K562 (cell line): ENCODE measurements around the gene DRC3. TPM values are rescaled to one million over a fixed set of nuclear protein-coding genes. Genes with fewer than 3 reads are reported as not detected.
A peak's percentile ranks its signal among the peaks of the same experiment; 100 is the strongest.

Source experiments
- ATAC-seq: fragments of 200-7000 bp; cut with Tn5 transposase; 3 replicates; pipeline ENCODE4 v1.9.1; 2020; ENCODE audit warnings: moderate library complexity
- BruUV-seq: library from RNA; stranded (reverse); fragments of 400-500 nt; replicated peaks from 2 replicates; lab custom pipeline; 2021; lab: Mats Ljungman, UMichigan
- CTCF ChIA-PET: fragments of 300-600 bp; formaldehyde crosslinking; extraction: SDS; loops from one replicate; lab custom pipeline; 2021; ENCODE audit warnings: low intra/inter-chr PET ratio; lab: Yijun Ruan, JAX
- POLR2A ChIA-PET: fragments of 300-600, 350-650 bp; sonication (Branson Sonifier 250); formaldehyde crosslinking; extraction: SDS; loops from one replicate; lab custom pipeline; 2021; ENCODE audit warnings: antibody characterized with exemption, inconsistent platforms; lab: Yijun Ruan, JAX
- DNase-seq, 4 experiments: peaks; one replicate each; pipeline versions ENCODE4 v3.0.0 to v3.0.0-alpha.2; 2011 to 2018; ENCODE audit warnings: low spot score in 3 of 4, mixed read lengths in 3 of 4; ENCODE audit errors: extremely low read depth in 1 of 4
- FAIRE-seq: peaks from 2 replicates; lab custom pipeline; 2011; peaks lifted over from hg19 to GRCh38; lab: Jason Lieb, UNC
- H2AFZ ChIP-seq: 2 replicates; pipeline ENCODE4 v1.6.0; 2011; ENCODE audit warnings: low read depth, low read length, control low read depth, inconsistent platforms
- H3K27ac ChIP-seq: fragments of 200-600 bp; 3 replicates; pipeline ENCODE4 v1.8.0; 2011; ENCODE audit warnings: low read depth, mild to moderate bottlenecking, control low read depth, inconsistent platforms, low read length, moderate library complexity, mixed read lengths; ENCODE audit errors: extremely low read depth
- H3K27me3 ChIP-seq, 2 experiments: fragments of 300-600 bp in 1 of 2; 2 replicates in 1 of 2; 3 replicates in 1 of 2; pipeline versions ENCODE4 v1.6.0 to v1.8.0; 2011; ENCODE audit warnings: inconsistent platforms in 2 of 2, low read length in 2 of 2, mild to moderate bottlenecking in 1 of 2, mixed read lengths in 1 of 2, moderate library complexity in 1 of 2; ENCODE audit not compliant: control insufficient read depth in 2 of 2, insufficient read depth in 2 of 2
- H3K36me3 ChIP-seq: fragments of 300-600 bp; 3 replicates; pipeline ENCODE4 v1.8.0; 2011; ENCODE audit warnings: mild to moderate bottlenecking, low read length, inconsistent platforms; ENCODE audit not compliant: control insufficient read depth, insufficient read depth
- H3K4me1 ChIP-seq, 2 experiments: fragments of 200-600 bp in 1 of 2; replicated peaks in 1 of 2; 2 replicates in 1 of 2; 3 replicates in 1 of 2; pipeline versions ENCODE4 v1.5.1 to v1.8.0; 2011; ENCODE audit warnings: inconsistent platforms in 2 of 2, low read length in 2 of 2, mild to moderate bottlenecking in 1 of 2, mixed read lengths in 1 of 2, moderate library complexity in 1 of 2; ENCODE audit not compliant: control insufficient read depth in 2 of 2, insufficient read depth in 2 of 2
- H3K4me2 ChIP-seq: 2 replicates; pipeline ENCODE4 v1.6.1; 2011; ENCODE audit warnings: low read length, control low read depth, inconsistent platforms, mixed read lengths; ENCODE audit not compliant: insufficient read depth
- H3K4me3 ChIP-seq: fragments of 200-600 bp; sonication (generic), shearing (Covaris generic); 2 replicates; pipeline ENCODE4 v1.5.1; 2016; ENCODE audit warnings: control low read depth, inconsistent platforms
- H3K79me2 ChIP-seq: fragments of 200-600 bp; 3 replicates; pipeline ENCODE4 v1.8.0; 2011; ENCODE audit warnings: low read length, inconsistent platforms; ENCODE audit not compliant: control insufficient read depth, insufficient read depth
- H3K9ac ChIP-seq, 2 experiments: 2 replicates each; pipeline versions ENCODE4 v1.6.0 to v1.6.1; 2011; ENCODE audit warnings: low read depth in 2 of 2, low read length in 2 of 2, control low read depth in 1 of 2, inconsistent platforms in 1 of 2, mild to moderate bottlenecking in 1 of 2, mixed read lengths in 1 of 2; ENCODE audit not compliant: insufficient read depth in 1 of 2
- H3K9me1 ChIP-seq: one replicate; pipeline ENCODE4 v1.6.0; 2011; ENCODE audit warnings: inconsistent platforms, mild to moderate bottlenecking, low read length, moderate library complexity; ENCODE audit not compliant: control insufficient read depth, insufficient read depth
- H3K9me3 ChIP-seq: replicated peaks from 2 replicates; pipeline ENCODE4 v1.5.1; 2011; ENCODE audit warnings: low read depth, low read length, inconsistent platforms; ENCODE audit not compliant: control insufficient read depth, insufficient read depth
- H4K20me1 ChIP-seq: replicated peaks from 2 replicates; pipeline ENCODE4 v1.6.1; 2011; ENCODE audit warnings: low read length, inconsistent platforms, mixed read lengths; ENCODE audit not compliant: control insufficient read depth, insufficient read depth
- FOXM1 ChIP-seq, 2 experiments: fragments of 450-650 bp in 1 of 2; sonication (generic) in 1 of 2; formaldehyde crosslinking in 1 of 2; IDR thresholded peaks; 2 replicates each; pipeline versions ENCODE4 v1.6.1 to v1.9.0; 2017 to 2022; ENCODE audit warnings: low read depth in 2 of 2, mild to moderate bottlenecking in 2 of 2, missing genetic modification reagents in 1 of 2, moderate library complexity in 1 of 2
- HINFP ChIP-seq: fragments of 450-650 bp; conservative IDR thresholded peaks from 2 replicates; pipeline ENCODE4 v1.6.1; 2016; ENCODE audit warnings: missing genetic modification characterization, low read depth, mild to moderate bottlenecking, control low read depth, missing compliant biosample characterization
- PML ChIP-seq: IDR thresholded peaks from 2 replicates; pipeline ENCODE4 v1.6.1; 2012; ENCODE audit warnings: low read length, inconsistent platforms
- ZBTB5 ChIP-seq: fragments of 450-650 bp; IDR thresholded peaks from 2 replicates; pipeline ENCODE4 v1.6.1; 2017; ENCODE audit warnings: antibody characterized with exemption
- ZC3H4 ChIP-seq: sonication (generic); formaldehyde crosslinking; IDR thresholded peaks from 2 replicates; pipeline ENCODE4 v1.9.0; 2021; ENCODE audit warnings: missing genetic modification reagents, borderline replicate concordance
- ZNF280A ChIP-seq: fragments of 450-650 bp; IDR thresholded peaks from 2 replicates; pipeline ENCODE4 v1.6.1; 2018; ENCODE audit warnings: mild to moderate bottlenecking, low read depth; ENCODE audit not compliant: partially characterized antibody
- ZNF740 ChIP-seq, 3 experiments: fragments of 200-800 bp in 1 of 3; sonication (Bioruptor generic) in 1 of 3; sonication (generic) in 1 of 3; formaldehyde crosslinking in 1 of 3; IDR thresholded peaks; 2 replicates each; pipeline versions ENCODE4 v1.6.1 to v1.8.0; 2016 to 2022; ENCODE audit warnings: mild to moderate bottlenecking in 2 of 3, missing compliant biosample characterization in 2 of 3, missing genetic modification characterization in 2 of 3, missing genetic modification reagents in 1 of 3
- WGBS: fragments of 100-300 bp; shearing (Covaris generic); methylation state at CpG from one replicate; pipeline ENCODE4 v1.1.6; 2016; ENCODE audit warnings: low coverage, mixed read lengths; ENCODE audit not compliant: insufficient coverage; ENCODE audit errors: missing lambda C conversion rate; 5-methylcytosine and 5-hydroxymethylcytosine counted together
- in situ Hi-C: fragments of 300-500 bp; cut with MboI; formaldehyde crosslinking; loops from 4 replicates; pipeline ENCODE4 v1.15.0; 2018; ENCODE audit warnings: inconsistent platforms, mixed read lengths
- intact Hi-C: fragments of 100-400 bp; cut with micrococcal nuclease; formaldehyde crosslinking; loops from 2 replicates; pipeline ENCODE4 v1.14.2; 2022
- polyA plus RNA-seq, 8 experiments: library from polyadenylated mRNA; depleted of rRNA in 4 of 8; stranded (reverse) in 5 of 8; unstranded in 3 of 8; fragments of >200 nt; fragmentation: Nextera tagmentation in 2 of 8; fragmentation: Illumina TruSeq in 1 of 8; extraction: Ambion mirVana in 2 of 8; extraction: Trizol in 1 of 8; gene quantifications; 2 replicates each; pipeline versions ENCODE4 v1.2.1 to v1.2.3, GENCODE V29; 2011 to 2014; ENCODE audit warnings: inconsistent platforms in 1 of 8, missing spikeins in 1 of 8
- total RNA-seq, 7 experiments: library from RNA; depleted of rRNA in 6 of 7; stranded (reverse); fragments of >200 nt in 6 of 7; fragmentation: Illumina TruSeq in 2 of 7; extraction: Trizol in 2 of 7; gene quantifications; 2 replicates each; pipeline versions ENCODE4 v1.2.1 to v1.2.3, GENCODE V29; 2011 to 2021; ENCODE audit warnings: low replicate concordance in 1 of 7

DRC3 gene
- total and polyA plus RNA-seq, 9 of the 15 experiments (the other 6 are each of a cell fraction or from before 2014, with no cell fraction given): 0.10 to 0.84 (median 0.30) TPM; not detected in 3

GRCh38 chr17:18038149-18038850 lies 65.6 kb downstream of the DRC3 start:
- Histone ChIP-seq H3K9me3 (no peaks in the 10 kb centered on the region), H3K4me2 (peak overlapping the region; percentile 89), H3K27ac (peak overlapping the region; percentile 67), H3K9me1 (no peaks in the 10 kb centered on the region), H3K79me2 (peaks cover 57% of the 10 kb centered on the region), H3K4me1 (peaks cover 24 to 38% of the 10 kb centered on the region in 2 experiments; a peak in 4 of 5 replicates), H3K9ac (peak overlapping the region; percentile 72 to 97), H4K20me1 (no peaks in the 10 kb centered on the region; the same call in 1 of the 2 replicates), H3K4me3 (peak overlapping the region; percentile 72), H2AFZ (peak overlapping the region; percentile 90), H3K27me3 (no peaks in the 10 kb centered on the region), H3K36me3 (no peaks in the 10 kb centered on the region)
- DNase-seq: peak in 1 of 4 experiments; percentile 16
- TF ChIP-seq HINFP (peak; percentile 95), ZC3H4 (CRISPR knock-in tag) (no peak), ZNF280A (no peak), ZNF740 (CRISPR knock-in tag; IDR thresholded peaks at IDR 0.05) (0 out of 2 replicates have a peak, but pooled peaks have one; percentile 26), ZNF740 (tag; IDR thresholded peaks at IDR 0.05) (no peak), PML (0 out of 2 replicates have a peak, but pooled peaks have one; percentile 19), ZBTB5 (peak; percentile 88), FOXM1 (IDR thresholded peaks at IDR 0.05; ENCODE audit: low read depth) (no peak), FOXM1 (CRISPR knock-in tag; IDR thresholded peaks at IDR 0.05; ENCODE audit: low read depth) (0 out of 2 replicates have a peak, but pooled peaks have one; percentile 8)
- no peak for FAIRE-seq
- CTCF ChIA-PET: no interaction called here
- in situ Hi-C loops (no loop called here), intact Hi-C loops (loop anchor here (5.0 kb wide), 1 partner anchor 356 kb away; the partner anchor contains the start of gene RAI1)
- no peak for ATAC-seq
- under 1% methylated on average over 9 of the region's 13 CpGs for WGBS
- POLR2A ChIA-PET: interaction anchor here (1.0 kb wide), 1 partner anchor 223 kb away, joined by 3 read pairs; no protein-coding TSS in a partner anchor
- BruUV-seq: TSS peak; percentile 62
